Right lobe of liver (tissue), 6 donors: ENCODE measurements around the gene MMD2. TPM values are rescaled to one million over a fixed set of nuclear protein-coding genes. Genes with fewer than 3 reads are reported as not detected.

ENCODE experiments used
- ATAC-seq, 4 donors: fragments of 200-7000 bp; cut with Tn5 transposase; one replicate each; pipeline ENCODE4 v1.9.1; 2020; ENCODE audit warnings: mild to moderate bottlenecking in 4 of 4, moderate library complexity in 4 of 4
- DNase-seq, 3 donors: peaks; one replicate each; pipeline ENCODE4 v3.0.0-alpha.2; 2020
- H3K27ac ChIP-seq, 3 donors: fragments of 200-600 bp; one replicate each; pipeline ENCODE4 v1.8.0; 2022
- H3K27me3 ChIP-seq, 2 donors: fragments of 200-600 bp; one replicate each; pipeline ENCODE4 v1.8.0; 2022
- H3K36me3 ChIP-seq, 4 donors: fragments of 200-600 bp; sonication (generic) in 1 of 4; one replicate each; pipeline versions ENCODE4 v1.5.1 to v1.8.0; 2017 to 2022; ENCODE audit warnings: control low read depth in 1 of 4
- H3K4me1 ChIP-seq, 4 donors: fragments of 200-600 bp; sonication (generic) in 1 of 4; one replicate each; pipeline versions ENCODE4 v1.5.1 to v1.8.0; 2017 to 2022; ENCODE audit warnings: control low read depth in 1 of 4
- H3K4me3 ChIP-seq, 3 donors: fragments of 200-600 bp; one replicate each; pipeline ENCODE4 v1.8.0; 2022
- H3K9me3 ChIP-seq, 4 donors: fragments of 200-600 bp; sonication (generic) in 1 of 4; one replicate each; pipeline versions ENCODE4 v1.5.1 to v1.8.0; 2017 to 2022; ENCODE audit warnings: control low read depth in 1 of 4
- POLR2A ChIP-seq: fragments of 450-650 bp; IDR thresholded peaks from one replicate; pipeline ENCODE4 v1.6.1; 2017; ENCODE audit warnings: antibody characterized with exemption, mild to moderate bottlenecking
- WGBS: methylation state at CpG from one replicate; pipeline ENCODE4 v1.1.6; 2018; ENCODE audit warnings: low coverage, low lambda C conversion rate; ENCODE audit not compliant: insufficient coverage; ENCODE audit errors: missing lambda C conversion rate; 5-methylcytosine and 5-hydroxymethylcytosine counted together
- intact Hi-C, 2 donors: fragments of 100-400 bp; cut with DNase I; formaldehyde crosslinking; loops; one replicate each; pipeline versions ENCODE4 v1.11.2 to v1.14.1; 2022
- total RNA-seq, 6 experiments: library from RNA; depleted of rRNA in 2 of 6; stranded (reverse); fragments of >200 nt in 2 of 6; fragmentation: NEBNext Ultra II Directional in 3 of 6; extraction: Animal tissue kit (Norgen Biotek cat#: 25700) in 3 of 6; gene quantifications; one replicate each; pipeline versions ENCODE4 v1.1.0 to v1.2.4, GENCODE V29; 2016 to 2023
- TF ChIP-seq, protein P1 (sequence below), 4 donors: fragments of 200-600 bp in 3 of 4; fragments of 450-650 bp in 1 of 4; IDR thresholded peaks; one replicate each; pipeline versions ENCODE4 v1.5.1 to v1.8.0; 2016 to 2022; ENCODE audit warnings: antibody characterized with exemption in 4 of 4, mild to moderate bottlenecking in 2 of 4
- donor health status: DM: no; HTN: yes; CAD: no.
- donor health status: DM: no; HTN: no; CAD: no.
- donor health status: DM: no; HTN: no; CAD: no.
- donor health status: DM: no; HTN: yes; CAD: no.
- donor health status: DM: no; HTN: yes; CAD: no.

Gene MMD2
- total RNA-seq, 6 experiments from 2014 or later: not detected

DNA sequence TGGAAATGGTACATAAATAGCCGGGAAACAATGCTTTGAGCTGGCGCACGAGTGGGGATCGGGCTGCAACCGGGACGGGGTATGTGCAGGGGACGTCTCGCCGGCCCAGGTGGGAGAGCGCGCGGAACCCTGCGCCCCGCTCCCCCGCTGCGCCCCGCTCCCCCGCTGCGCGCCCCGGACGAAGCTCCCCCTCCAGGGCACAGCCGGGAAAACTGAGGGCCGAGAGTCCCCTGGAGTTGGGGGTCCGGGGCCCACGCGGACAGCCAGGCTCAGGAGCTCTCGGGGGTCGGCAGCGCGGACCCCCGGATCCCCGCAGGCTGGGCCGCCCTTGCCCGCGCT is 76.0 kb downstream of the MMD2 start:
- Histone ChIP-seq H3K27me3 (peaks cover 0 to 17% of the 10 kb centered on the region in 2 donors), H3K4me1 (peaks cover 0 to 7% (median 0%) of the 10 kb centered on the region in 4 donors), H3K36me3 (no peaks in the 10 kb centered on the region), H3K27ac (no peak overlapping the region), H3K4me3 (peak overlapping the region; percentile 12 to 48 (median 41)), H3K9me3 (no peaks in the 10 kb centered on the region)
- no peak for TF ChIP-seq POLR2A
- TF ChIP-seq, protein P1, sequence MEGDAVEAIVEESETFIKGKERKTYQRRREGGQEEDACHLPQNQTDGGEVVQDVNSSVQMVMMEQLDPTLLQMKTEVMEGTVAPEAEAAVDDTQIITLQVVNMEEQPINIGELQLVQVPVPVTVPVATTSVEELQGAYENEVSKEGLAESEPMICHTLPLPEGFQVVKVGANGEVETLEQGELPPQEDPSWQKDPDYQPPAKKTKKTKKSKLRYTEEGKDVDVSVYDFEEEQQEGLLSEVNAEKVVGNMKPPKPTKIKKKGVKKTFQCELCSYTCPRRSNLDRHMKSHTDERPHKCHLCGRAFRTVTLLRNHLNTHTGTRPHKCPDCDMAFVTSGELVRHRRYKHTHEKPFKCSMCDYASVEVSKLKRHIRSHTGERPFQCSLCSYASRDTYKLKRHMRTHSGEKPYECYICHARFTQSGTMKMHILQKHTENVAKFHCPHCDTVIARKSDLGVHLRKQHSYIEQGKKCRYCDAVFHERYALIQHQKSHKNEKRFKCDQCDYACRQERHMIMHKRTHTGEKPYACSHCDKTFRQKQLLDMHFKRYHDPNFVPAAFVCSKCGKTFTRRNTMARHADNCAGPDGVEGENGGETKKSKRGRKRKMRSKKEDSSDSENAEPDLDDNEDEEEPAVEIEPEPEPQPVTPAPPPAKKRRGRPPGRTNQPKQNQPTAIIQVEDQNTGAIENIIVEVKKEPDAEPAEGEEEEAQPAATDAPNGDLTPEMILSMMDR (IDR thresholded peaks at IDR 0.05): no peak
- WGBS: no CpG with 5 or more reads among the region's 36 CpGs
- intact Hi-C loops: no loop called here
- ATAC-seq (no peak), DNase-seq (no peak)

DNA sequence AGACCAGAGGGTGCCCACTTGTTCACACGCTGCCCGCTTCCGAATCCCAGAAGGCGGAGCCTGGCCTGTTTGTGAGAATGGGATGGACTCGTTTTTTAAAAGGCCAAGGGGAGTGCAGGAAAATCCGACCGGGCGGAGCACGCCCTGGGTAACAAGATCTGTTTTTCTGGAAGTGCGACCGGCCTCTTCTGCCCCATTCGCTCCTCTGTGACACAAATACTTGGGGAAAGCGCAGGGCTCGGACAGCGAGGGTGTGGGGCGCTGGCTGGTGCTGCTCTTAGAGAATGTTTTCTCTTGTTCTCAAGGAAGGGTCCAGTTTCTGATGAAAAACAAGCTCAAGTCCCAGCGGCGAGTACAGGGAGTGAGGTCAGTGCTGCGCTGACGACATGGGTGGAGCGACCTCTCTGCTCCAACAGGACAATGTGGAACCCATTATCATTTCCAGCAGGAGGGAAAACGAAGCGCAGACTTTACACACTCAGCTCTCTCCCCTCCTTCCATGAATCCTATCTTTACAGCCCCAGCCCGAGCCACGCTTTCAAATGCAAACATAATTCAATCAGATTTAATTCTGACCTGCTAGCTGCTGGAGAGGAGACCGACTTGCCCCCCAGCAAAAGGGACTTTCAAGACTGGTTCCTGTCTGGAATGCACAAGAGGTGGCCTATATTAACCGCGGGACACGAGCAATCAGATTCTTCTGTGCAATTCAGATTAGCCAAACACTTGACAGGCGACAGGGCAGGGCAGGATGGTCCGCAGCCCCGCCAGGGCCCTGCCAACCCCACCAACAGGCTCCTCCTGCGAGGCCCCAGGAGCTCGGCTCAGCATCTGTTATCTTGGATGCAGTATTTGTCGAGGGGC is 76.6 kb downstream of the MMD2 start:
- peaks cover 0 to 17% of the 10 kb centered on the region in 2 donors for H3K27me3 ChIP-seq
- DNase-seq (no peak), ATAC-seq (peak; percentile 15 to 53 (median 38))
- no peaks in the 10 kb centered on the region for H3K9me3 ChIP-seq
- intact Hi-C loops: no loop called here
- TF ChIP-seq, protein P1 (IDR thresholded peaks at IDR 0.05): no peak
- TF ChIP-seq POLR2A: no peak
- no peaks in the 10 kb centered on the region for H3K36me3 ChIP-seq
- no peak overlapping the region for H3K27ac ChIP-seq
- WGBS: 7% methylated on average over 25 of the region's 35 CpGs
- H3K4me1 ChIP-seq: peaks cover 0 to 7% (median 0%) of the 10 kb centered on the region in 4 donors
- H3K4me3 ChIP-seq: peak overlapping the region in 2 of 3 donors; percentile 12 to 48

DNA sequence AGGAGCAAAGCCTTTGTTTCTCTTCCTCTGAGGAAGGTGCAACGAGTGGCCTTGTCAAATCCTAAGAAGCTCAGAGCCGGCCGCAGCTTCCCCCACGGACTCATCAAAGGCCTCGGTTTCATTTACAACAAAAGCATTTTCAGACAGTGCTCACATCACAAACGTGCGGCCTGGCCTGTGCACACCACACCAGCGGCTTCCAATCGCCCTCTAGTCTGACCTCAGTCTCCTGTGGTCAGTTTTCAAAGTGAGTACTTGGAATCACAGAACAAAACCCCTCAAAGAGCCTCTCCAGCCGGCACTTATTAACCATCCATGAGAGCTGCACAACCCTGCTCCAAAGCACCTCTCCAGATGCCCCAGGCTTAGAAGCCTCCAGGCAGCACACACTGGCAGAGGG is 78.8 kb downstream of the MMD2 start:
- Histone ChIP-seq H3K9me3 (no peaks in the 10 kb centered on the region), H3K4me3 (no peak overlapping the region), H3K27ac (no peak overlapping the region), H3K4me1 (peaks cover 0 to 7% (median 0%) of the 10 kb centered on the region in 4 donors), H3K36me3 (no peaks in the 10 kb centered on the region), H3K27me3 (peaks cover 0 to 17% of the 10 kb centered on the region in 2 donors)
- TF ChIP-seq POLR2A: no peak
- TF ChIP-seq, protein P1 (IDR thresholded peaks at IDR 0.05): no peak
- intact Hi-C loops: no loop called here
- DNase-seq: no peak
- WGBS: 58% methylated on average over 6 of the region's 10 CpGs
- no peak for ATAC-seq

DNA sequence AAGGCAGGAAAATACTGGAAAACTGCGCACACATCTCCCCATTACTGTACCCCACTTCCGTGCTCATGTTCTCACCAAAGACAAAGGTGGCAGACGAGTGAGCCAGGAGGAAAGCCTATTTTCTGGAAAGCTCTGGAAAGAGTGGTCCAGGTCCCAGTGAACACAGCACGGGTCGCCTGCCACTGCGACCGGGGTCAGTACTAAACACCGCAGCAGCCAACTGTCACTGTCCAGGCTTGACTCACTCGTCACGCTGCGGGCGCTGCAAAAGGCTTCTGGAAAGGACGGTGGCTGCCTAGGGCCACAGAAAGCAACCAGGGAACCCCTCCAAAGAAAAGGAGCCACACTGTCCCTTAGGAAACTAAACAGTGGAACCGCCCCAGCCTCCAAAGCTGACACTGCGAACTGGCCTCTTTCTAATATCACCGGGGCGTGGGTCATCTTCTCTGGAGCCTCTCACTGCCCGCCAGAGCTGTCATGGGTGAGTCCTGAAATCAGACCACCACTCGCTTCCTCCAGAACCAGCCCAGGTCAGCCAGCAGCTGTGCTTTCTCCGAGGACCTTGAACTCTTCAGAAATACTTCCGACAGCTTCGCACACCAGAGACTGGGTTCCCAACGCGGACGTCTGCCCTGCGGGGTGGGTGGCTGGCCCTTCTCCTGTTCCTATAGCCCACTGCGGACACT is 79.4 kb downstream of the MMD2 start:
- TF ChIP-seq POLR2A: no peak
- TF ChIP-seq, protein P1 (IDR thresholded peaks at IDR 0.05): no peak
- H3K27ac ChIP-seq: no peak overlapping the region
- no peak overlapping the region for H3K4me3 ChIP-seq
- peaks cover 0 to 17% of the 10 kb centered on the region in 2 donors for H3K27me3 ChIP-seq
- intact Hi-C loops: no loop called here
- no peak for ATAC-seq
- WGBS: 40% methylated on average over 4 of the region's 27 CpGs
- H3K36me3 ChIP-seq: no peaks in the 10 kb centered on the region
- no peaks in the 10 kb centered on the region for H3K9me3 ChIP-seq
- H3K4me1 ChIP-seq: peaks cover 0 to 7% (median 0%) of the 10 kb centered on the region in 4 donors
- no peak for DNase-seq
